Gastroesophageal sphincter (tissue), 3 donors: ENCODE measurements around the gene UNC119B.

ENCODE experiments used
- EP300 ChIP-seq: sonication (generic); formaldehyde crosslinking; IDR thresholded peaks from one replicate; pipeline ENCODE4 v1.6.1; 2017; ENCODE audit warnings: antibody characterized with exemption, mild to moderate bottlenecking
- POLR2AphosphoS5 ChIP-seq: sonication (generic); formaldehyde crosslinking; IDR thresholded peaks from one replicate; pipeline ENCODE4 v1.6.1; 2017; ENCODE audit warnings: antibody characterized with exemption
- TF ChIP-seq, protein P1 (sequence below), 4 experiments: fragments of 200-600 bp in 2 of 4; fragments of 450-650 bp in 2 of 4; sonication (generic) in 1 of 4; IDR thresholded peaks; one replicate each; pipeline ENCODE4 v1.5.1; 2017 to 2019; ENCODE audit warnings: antibody characterized with exemption in 4 of 4, mild to moderate bottlenecking in 2 of 4, moderate library complexity in 2 of 4

DNA sequence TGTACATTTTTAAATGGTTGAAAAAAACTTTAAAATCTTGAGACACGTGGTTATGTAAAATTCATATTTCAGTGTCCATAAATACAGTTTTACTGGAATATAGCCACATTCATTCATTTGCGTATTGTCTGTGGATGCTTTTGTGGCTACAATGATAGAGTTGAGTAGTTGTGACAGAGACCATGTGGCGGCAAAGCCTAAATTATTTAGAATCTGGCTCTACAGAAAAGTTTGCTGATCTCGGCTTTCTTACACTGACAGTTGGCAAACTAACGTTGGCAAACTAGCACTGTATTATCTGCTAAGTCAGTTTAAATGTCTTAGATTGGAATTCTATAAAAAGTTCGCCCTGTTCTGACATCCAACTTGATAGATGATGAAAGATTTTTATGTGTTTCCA lies 2.4 kb downstream of the UNC119B start:
- TF ChIP-seq, protein P1, sequence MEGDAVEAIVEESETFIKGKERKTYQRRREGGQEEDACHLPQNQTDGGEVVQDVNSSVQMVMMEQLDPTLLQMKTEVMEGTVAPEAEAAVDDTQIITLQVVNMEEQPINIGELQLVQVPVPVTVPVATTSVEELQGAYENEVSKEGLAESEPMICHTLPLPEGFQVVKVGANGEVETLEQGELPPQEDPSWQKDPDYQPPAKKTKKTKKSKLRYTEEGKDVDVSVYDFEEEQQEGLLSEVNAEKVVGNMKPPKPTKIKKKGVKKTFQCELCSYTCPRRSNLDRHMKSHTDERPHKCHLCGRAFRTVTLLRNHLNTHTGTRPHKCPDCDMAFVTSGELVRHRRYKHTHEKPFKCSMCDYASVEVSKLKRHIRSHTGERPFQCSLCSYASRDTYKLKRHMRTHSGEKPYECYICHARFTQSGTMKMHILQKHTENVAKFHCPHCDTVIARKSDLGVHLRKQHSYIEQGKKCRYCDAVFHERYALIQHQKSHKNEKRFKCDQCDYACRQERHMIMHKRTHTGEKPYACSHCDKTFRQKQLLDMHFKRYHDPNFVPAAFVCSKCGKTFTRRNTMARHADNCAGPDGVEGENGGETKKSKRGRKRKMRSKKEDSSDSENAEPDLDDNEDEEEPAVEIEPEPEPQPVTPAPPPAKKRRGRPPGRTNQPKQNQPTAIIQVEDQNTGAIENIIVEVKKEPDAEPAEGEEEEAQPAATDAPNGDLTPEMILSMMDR (IDR thresholded peaks at IDR 0.05) = no peak
- TF ChIP-seq EP300 (no peak), POLR2AphosphoS5 (no peak)
